Measurements from ENCODE around the gene NECTIN1. TPM values are rescaled to one million over a fixed set of nuclear protein-coding genes. Genes with fewer than 3 reads are reported as not detected.

Gene NECTIN1, protein sequence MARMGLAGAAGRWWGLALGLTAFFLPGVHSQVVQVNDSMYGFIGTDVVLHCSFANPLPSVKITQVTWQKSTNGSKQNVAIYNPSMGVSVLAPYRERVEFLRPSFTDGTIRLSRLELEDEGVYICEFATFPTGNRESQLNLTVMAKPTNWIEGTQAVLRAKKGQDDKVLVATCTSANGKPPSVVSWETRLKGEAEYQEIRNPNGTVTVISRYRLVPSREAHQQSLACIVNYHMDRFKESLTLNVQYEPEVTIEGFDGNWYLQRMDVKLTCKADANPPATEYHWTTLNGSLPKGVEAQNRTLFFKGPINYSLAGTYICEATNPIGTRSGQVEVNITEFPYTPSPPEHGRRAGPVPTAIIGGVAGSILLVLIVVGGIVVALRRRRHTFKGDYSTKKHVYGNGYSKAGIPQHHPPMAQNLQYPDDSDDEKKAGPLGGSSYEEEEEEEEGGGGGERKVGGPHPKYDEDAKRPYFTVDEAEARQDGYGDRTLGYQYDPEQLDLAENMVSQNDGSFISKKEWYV
- total RNA-seq (ENCODE audit: low replicate concordance): 3.4 and 7.8 TPM in 2 replicates

DNA sequence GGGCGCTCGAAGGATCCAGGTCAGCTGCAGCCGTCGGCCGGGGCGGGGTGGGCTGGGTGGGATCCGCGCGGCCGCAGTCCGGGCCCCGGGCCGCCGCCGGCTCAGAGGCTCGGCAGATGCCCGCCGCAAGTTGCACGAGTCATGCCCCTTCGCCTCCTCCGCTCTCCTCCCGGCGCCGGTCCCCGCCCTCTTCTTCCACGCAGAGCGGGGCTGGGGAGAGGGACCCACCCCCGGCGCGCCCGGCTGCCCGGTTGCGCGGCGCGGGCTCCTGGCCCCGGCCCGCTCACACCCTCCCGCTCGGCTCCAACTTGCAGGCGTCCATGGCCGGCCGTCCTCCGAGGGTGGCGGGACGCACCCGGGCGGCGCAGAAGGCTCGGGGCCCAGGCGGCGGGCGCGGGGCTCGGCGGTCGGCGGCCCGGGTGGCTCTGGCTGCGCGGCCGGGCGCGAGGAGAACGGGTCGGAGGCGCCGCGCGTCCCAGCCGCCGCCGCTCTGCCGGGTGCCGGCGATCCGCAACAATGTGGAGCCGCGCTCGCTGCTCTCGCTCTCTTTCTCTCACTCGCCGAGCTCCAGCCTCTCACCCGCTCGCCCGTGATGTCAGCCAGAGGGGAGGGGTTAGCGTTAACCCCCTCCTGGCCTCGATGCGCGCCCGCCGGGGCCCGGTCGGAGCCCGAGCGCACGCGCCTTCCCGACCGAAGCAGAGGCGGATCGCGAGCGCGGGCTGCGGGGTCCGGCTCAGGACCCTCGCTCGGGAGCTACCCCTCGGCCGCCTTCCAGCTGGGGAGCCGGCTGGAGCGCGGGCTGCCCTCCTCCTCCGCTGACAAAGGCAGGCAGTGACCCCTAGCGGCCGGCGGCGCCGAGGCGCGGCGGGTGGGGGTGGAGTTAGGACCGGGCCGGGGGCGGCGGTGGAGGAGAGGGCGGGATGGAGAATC is at the start of gene NECTIN1:
TSS of gene NECTIN1 (minus strand) at position 550 of the 930 bp plus-strand sequence. CDS start 647 bp downstream, outside the sequence.
- DNase-seq (ENCODE audit: low read depth): peak; percentile 80
- TF ChIP-seq, protein P1, sequence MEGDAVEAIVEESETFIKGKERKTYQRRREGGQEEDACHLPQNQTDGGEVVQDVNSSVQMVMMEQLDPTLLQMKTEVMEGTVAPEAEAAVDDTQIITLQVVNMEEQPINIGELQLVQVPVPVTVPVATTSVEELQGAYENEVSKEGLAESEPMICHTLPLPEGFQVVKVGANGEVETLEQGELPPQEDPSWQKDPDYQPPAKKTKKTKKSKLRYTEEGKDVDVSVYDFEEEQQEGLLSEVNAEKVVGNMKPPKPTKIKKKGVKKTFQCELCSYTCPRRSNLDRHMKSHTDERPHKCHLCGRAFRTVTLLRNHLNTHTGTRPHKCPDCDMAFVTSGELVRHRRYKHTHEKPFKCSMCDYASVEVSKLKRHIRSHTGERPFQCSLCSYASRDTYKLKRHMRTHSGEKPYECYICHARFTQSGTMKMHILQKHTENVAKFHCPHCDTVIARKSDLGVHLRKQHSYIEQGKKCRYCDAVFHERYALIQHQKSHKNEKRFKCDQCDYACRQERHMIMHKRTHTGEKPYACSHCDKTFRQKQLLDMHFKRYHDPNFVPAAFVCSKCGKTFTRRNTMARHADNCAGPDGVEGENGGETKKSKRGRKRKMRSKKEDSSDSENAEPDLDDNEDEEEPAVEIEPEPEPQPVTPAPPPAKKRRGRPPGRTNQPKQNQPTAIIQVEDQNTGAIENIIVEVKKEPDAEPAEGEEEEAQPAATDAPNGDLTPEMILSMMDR (IDR thresholded peaks at IDR 0.05; ENCODE audit: insufficient read depth, low read length): peak; percentile 79
- peak within 1 kb of the TSS; percentile 75 for H3K4me3 ChIP-seq (ENCODE audit: low read depth, low read length)

DNA sequence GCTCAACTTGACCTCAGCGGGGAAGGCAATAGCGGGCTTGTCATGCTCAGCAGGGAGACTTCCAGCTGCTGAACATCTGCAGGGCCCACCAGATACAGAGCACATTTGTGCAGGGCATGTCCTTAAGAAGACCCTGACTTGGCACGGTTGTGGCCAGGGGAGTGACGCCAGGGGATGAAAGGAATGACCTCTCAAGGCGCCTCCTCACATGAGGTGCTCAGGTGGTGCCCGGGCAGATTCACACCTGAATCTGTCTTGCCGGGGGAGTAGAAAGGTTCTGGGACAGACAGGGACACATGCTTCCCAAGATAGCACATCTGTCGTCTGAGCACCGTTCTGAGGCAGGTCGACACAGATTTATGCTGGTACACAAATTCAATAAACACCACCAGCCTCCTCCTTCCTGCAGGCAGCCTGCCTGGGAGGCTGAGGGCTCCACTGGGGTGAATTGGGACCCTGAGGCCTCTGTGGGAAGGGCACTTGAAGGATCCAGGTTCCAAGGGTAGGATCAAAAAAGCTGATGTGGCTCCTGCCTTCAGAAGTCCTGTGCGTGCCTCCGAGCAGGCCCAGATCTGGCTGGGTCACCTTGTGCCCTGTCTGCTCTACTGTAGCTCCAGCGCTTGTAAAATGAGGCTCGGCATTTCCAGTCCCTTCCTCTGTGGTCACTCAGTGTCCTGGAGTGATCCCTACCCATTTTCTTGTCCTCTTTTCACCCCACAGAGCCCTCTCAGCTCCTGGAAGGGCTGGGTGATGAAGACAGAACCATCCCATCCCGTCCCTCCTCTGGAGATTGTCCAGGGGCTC is 49.6 kb upstream of the NECTIN1 start:
- no peak overlapping the region for H3K4me3 ChIP-seq (ENCODE audit: low read depth, low read length)
- DNase-seq (ENCODE audit: low read depth): no peak
- TF ChIP-seq, protein P1 (IDR thresholded peaks at IDR 0.05; ENCODE audit: insufficient read depth, low read length): no peak

DNA sequence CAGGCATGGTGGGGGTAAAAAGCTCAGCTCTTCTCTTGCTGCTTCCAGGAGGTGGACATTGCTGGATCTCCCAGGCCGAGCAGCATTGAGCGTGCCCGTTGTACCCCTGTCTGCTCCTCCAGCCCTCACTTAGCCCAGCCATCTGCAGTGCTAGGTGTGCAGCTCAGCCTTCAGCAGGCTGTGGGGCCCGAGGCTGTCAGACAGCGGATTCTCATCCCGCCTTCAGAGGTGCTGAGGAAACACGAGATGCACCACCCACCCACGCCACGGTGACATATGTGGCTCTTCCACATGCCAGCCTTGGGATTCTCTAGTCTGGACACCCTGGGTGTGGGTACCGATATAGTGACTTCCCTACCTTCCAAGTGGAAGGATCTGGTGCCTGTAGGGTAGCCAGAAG is 48.9 kb upstream of the NECTIN1 start:
- H3K4me3 ChIP-seq (ENCODE audit: low read depth, low read length): no peak overlapping the region
- TF ChIP-seq, protein P1 (IDR thresholded peaks at IDR 0.05; ENCODE audit: insufficient read depth, low read length): no peak
- DNase-seq (ENCODE audit: low read depth): no peak

DNA sequence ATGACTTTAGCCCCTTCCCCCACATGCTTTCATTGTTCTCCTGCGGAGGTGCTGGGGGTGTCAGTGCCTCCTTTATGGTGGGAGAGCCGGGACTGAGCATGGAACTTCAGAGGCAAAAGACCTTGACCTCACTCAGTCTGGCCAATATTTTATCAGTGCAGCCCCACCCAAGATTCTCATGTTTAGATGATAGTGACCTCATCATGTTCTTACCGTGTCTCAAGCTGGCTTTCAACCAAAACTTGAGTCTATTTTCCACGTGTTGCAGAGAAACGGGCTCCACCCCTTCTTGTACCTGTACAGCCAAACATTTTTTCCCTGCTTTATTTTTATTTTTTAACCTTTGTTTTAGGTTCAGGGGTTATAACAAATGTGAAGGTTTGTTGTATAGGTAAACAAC is 47.7 kb upstream of the NECTIN1 start:
- H3K4me3 ChIP-seq (ENCODE audit: low read depth, low read length): no peak overlapping the region
- TF ChIP-seq, protein P1 (IDR thresholded peaks at IDR 0.05; ENCODE audit: insufficient read depth, low read length): no peak
- DNase-seq (ENCODE audit: low read depth): no peak

DNA sequence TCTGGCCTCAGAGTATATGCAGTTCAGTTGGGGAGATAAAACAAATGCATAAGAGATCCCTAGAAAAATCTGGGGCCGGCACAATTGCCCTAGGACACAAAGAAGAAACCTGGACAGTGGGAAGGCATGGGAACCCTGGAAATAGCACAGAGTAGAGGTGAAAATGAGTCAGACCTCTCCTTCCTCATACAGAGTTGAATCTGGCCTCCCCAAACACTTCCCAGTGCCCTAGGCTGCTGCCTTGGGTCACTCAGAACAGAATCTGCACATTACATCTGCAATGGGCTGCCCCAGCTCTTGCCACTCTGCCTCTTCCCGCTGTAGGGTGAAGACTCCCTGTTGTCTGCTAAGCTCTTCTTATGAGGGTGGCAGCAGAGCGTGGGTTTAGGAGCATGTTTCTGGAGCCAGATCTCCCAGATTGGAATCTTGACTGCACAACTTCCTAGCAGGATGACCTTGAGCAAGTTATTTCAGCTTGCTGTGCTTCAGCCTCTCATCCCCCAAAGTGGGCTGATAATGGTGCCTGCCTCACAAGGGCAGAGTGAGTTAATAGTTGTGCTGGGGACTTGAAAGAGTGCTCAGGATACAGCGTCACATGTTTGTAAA is 47.1 kb upstream of the NECTIN1 start:
- TF ChIP-seq, protein P1 (IDR thresholded peaks at IDR 0.05; ENCODE audit: insufficient read depth, low read length): no peak
- no peak for DNase-seq (ENCODE audit: low read depth)
- H3K4me3 ChIP-seq (ENCODE audit: low read depth, low read length): no peak overlapping the region
